ENCODE data around the gene PTPRA. TPM values are rescaled to one million over a fixed set of nuclear protein-coding genes. Genes with fewer than 3 reads are reported as not detected.

The PTPRA gene
- total RNA-seq, 4 donors from 2014 or later = 54.1 to 85.4 (median 67.0) TPM

DNA sequence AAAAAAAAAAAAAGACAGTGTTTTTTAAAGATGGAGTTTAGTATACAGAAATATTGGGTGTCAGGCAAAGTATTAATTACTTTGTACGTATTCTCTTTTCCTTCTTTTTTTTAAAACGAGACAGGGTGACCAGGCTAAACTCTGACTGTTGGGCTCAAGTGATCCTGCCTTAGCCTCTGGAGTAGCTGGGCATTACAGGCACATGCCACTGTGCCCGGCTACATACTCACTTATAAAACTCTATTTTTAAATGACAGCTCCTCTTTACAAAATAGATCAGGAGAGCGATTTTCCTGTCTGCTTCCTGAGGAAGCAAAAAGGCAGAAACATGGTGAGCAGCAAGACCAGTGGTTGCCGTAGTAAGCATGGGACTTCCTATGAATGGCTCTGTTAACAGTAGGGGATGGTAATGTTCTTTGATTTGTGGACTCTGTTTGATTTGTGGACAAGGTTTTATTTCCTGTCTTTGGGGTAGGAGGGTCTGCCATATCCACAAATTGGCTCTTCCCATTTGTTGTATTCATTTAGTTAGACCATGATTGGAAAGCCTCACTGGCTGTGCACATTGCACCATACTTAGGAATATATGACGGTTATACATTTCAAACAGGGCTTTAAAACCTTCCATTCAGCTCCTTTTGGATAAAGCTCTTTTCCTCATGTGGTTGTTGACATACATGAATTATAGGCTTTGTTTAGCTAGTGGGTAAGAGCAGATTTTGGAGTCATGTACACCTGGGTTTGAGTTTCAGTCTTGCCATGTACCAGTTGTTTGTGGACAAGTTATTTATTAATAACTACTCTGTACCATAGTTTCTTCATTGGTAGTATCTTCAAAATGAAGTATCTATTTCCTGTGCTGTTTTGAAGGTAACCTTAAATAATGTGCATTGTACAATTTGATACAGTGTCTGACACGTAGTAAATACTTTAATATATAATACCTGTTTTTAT lies 45.1 kb downstream of the PTPRA start:
- Histone ChIP-seq H3K9me3 (no peaks in the 10 kb centered on the region), H3K36me3 (peaks cover 0 to 8% of the 10 kb centered on the region in 2 donors), H3K4me1 (peaks cover 0 to 5% (median 0%) of the 10 kb centered on the region in 3 donors), H3K27ac (no peak overlapping the region), H3K27me3 (no peaks in the 10 kb centered on the region), H3K4me3 (no peak overlapping the region)
- 74 to 80% methylated on average over 6 to 7 of the region's 7 CpGs for WGBS, 2 donors (ENCODE audit: low coverage in 1 of 2)
- TF ChIP-seq POLR2AphosphoS5 (IDR thresholded peaks at IDR 0.05) (no peak), EP300 (IDR thresholded peaks at IDR 0.05) (no peak), POLR2A (IDR thresholded peaks at IDR 0.05) (no peak)
- TF ChIP-seq, protein P1, sequence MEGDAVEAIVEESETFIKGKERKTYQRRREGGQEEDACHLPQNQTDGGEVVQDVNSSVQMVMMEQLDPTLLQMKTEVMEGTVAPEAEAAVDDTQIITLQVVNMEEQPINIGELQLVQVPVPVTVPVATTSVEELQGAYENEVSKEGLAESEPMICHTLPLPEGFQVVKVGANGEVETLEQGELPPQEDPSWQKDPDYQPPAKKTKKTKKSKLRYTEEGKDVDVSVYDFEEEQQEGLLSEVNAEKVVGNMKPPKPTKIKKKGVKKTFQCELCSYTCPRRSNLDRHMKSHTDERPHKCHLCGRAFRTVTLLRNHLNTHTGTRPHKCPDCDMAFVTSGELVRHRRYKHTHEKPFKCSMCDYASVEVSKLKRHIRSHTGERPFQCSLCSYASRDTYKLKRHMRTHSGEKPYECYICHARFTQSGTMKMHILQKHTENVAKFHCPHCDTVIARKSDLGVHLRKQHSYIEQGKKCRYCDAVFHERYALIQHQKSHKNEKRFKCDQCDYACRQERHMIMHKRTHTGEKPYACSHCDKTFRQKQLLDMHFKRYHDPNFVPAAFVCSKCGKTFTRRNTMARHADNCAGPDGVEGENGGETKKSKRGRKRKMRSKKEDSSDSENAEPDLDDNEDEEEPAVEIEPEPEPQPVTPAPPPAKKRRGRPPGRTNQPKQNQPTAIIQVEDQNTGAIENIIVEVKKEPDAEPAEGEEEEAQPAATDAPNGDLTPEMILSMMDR (IDR thresholded peaks at IDR 0.05) = no peak
- ATAC-seq = no peak

DNA sequence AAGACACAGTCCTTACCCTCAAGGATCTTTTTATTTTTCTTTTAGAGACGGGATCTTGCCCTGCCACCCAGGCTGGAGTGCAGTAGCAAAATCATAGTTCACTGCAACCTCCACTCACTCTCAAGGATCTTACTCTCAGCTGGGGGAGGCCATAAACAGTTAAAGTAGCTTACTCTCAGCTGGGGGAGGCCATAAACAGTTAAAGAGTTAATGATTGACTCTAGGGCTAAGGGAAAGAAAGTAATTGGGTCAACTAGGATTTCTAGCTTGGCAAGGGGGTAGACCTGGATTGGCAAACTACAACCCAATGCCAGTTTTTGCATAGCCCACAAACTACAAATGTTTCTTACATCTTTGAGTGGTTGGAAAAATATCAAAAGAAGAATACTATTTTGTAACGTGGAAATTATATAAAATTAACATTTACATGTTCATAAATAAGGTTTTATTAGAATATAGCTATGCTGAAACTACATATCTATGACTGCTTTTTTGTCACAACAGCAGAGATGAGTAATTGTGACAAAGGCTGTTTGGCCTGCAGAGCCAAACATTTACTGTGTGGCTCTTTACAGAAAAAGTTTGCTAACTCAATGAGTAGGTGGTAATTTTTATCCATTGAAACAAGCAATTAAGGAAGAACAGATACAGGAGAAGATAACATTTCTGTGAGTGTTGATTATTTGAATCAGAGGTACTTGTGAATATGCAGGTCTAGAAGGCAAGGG lies 46.4 kb downstream of the PTPRA start:
- Histone ChIP-seq H3K36me3 (peaks cover 0 to 21% of the 10 kb centered on the region in 2 donors), H3K27ac (no peak overlapping the region), H3K27me3 (no peaks in the 10 kb centered on the region), H3K4me3 (no peak overlapping the region), H3K9me3 (no peaks in the 10 kb centered on the region), H3K4me1 (peaks cover 0 to 5% (median 0%) of the 10 kb centered on the region in 3 donors)
- ATAC-seq = no peak
- no peak for TF ChIP-seq POLR2A (IDR thresholded peaks at IDR 0.05)
- TF ChIP-seq, protein P1 (IDR thresholded peaks at IDR 0.05) = no peak
- no peak for TF ChIP-seq EP300 (IDR thresholded peaks at IDR 0.05)
- TF ChIP-seq POLR2AphosphoS5 (IDR thresholded peaks at IDR 0.05) = no peak
- WGBS, 2 donors (ENCODE audit: low coverage in 1 of 2) = 69 to 83% methylated on average over 2 of the region's 2 CpGs

DNA sequence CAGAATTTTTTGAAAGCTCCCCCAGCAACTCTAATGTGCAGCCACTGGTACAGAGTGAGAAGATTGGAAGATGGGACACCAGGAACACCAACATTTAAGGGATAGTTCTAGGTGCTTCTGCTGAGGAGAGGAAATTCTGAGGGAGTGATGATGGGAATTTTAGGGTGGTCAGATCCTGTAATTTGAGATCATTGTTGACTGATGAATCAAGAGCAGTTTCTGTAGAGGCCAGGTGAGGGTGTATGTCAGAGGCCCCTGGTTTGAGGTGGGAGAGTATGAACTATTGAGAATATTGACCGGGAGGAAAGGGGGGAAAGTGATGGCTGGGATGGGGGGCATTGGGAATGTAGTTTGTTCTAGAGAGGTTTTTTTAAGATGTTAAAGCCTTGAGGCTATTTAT lies 47.2 kb downstream of the PTPRA start:
- no peaks in the 10 kb centered on the region for H3K27me3 ChIP-seq
- no peak overlapping the region for H3K27ac ChIP-seq
- peaks cover 0 to 29% of the 10 kb centered on the region in 2 donors for H3K36me3 ChIP-seq
- 83 to 100% methylated on average over 1 of the region's 1 CpG for WGBS, 2 donors (ENCODE audit: low coverage in 1 of 2)
- TF ChIP-seq POLR2A (IDR thresholded peaks at IDR 0.05) (no peak), EP300 (IDR thresholded peaks at IDR 0.05) (no peak), POLR2AphosphoS5 (IDR thresholded peaks at IDR 0.05) (no peak)
- TF ChIP-seq, protein P1 (IDR thresholded peaks at IDR 0.05) = no peak
- no peaks in the 10 kb centered on the region for H3K9me3 ChIP-seq
- ATAC-seq = no peak
- no peak overlapping the region for H3K4me3 ChIP-seq
- H3K4me1 ChIP-seq = peaks cover 0 to 5% (median 0%) of the 10 kb centered on the region in 3 donors

DNA sequence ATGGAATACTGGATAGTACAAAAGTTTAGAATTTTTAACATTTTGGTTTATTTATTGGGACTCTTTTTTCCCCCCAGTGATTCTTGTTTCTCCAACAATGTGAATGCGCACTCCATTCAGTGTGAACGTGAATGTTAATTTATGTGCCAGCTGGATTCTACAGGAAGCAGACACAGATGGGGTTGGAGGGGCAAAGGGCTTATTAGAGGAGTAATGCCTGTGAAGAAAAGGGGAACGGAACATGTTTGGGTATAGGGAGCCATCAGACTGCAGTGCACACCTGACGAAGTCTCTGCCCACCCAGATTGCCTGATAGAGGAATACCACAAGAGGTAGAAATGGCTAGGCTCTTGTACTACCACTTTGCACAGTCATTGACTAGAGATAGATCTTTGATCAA lies 48.2 kb downstream of the PTPRA start:
- H3K4me3 ChIP-seq = no peak overlapping the region
- 83 to 94% methylated on average over 3 to 4 of the region's 4 CpGs for WGBS, 2 donors (ENCODE audit: low coverage in 1 of 2)
- TF ChIP-seq, protein P1 (IDR thresholded peaks at IDR 0.05) = no peak
- TF ChIP-seq POLR2A (IDR thresholded peaks at IDR 0.05) = no peak
- TF ChIP-seq POLR2AphosphoS5 (IDR thresholded peaks at IDR 0.05) = no peak

More for the DNA sequence above, 48.2 kb downstream of the PTPRA start:
- peaks cover 0 to 5% (median 0%) of the 10 kb centered on the region in 3 donors for H3K4me1 ChIP-seq
- H3K27ac ChIP-seq = no peak overlapping the region
- peaks cover 0 to 39% of the 10 kb centered on the region in 2 donors for H3K36me3 ChIP-seq
- no peaks in the 10 kb centered on the region for H3K9me3 ChIP-seq
- ATAC-seq = no peak
- no peaks in the 10 kb centered on the region for H3K27me3 ChIP-seq
